ENCODE data around the gene POGLUT2.

GRCh38 chr13:102742101-102742500 lies 56.7 kb downstream of the POGLUT2 start:
- TF ChIP-seq CTCF (IDR thresholded peaks at IDR 0.05; ENCODE audit: low read depth, low read length) (no peak), EZH2phosphoT487 (IDR thresholded peaks at IDR 0.05; ENCODE audit: low read depth) (no peak)
